Muscle layer of colon (tissue), 2 donors: ENCODE measurements around the gene ENPP4.
"Not testable (repeated sequence)": the region's sequence is repeated elsewhere in the genome, so short reads cannot be mapped to it uniquely, and the experiment has no call there.

Source experiments
- H3K27ac ChIP-seq: one replicate; pipeline ENCODE4 v1.7.0; 2013; ENCODE audit warnings: low read depth, mild to moderate bottlenecking, low read length, moderate library complexity
- H3K27me3 ChIP-seq, 2 donors: one replicate each; pipeline ENCODE4 v1.7.0; 2013; ENCODE audit warnings: low read length in 2 of 2, mild to moderate bottlenecking in 2 of 2; ENCODE audit not compliant: insufficient read depth in 2 of 2, control insufficient read depth in 1 of 2
- H3K36me3 ChIP-seq: one replicate; pipeline ENCODE4 v1.7.0; 2013; ENCODE audit warnings: mild to moderate bottlenecking, low read length; ENCODE audit not compliant: insufficient read depth
- H3K4me1 ChIP-seq: one replicate; pipeline ENCODE4 v1.7.0; 2013; ENCODE audit warnings: mild to moderate bottlenecking, low read length; ENCODE audit not compliant: insufficient read depth
- H3K4me3 ChIP-seq, 2 donors: one replicate each; pipeline ENCODE4 v1.7.0; 2013; ENCODE audit warnings: low read length in 2 of 2, low read depth in 1 of 2, mild to moderate bottlenecking in 1 of 2, moderate library complexity in 1 of 2
- H3K9ac ChIP-seq: one replicate; pipeline ENCODE4 v1.7.0; 2013; ENCODE audit warnings: low read length
- H3K9me3 ChIP-seq: one replicate; pipeline ENCODE4 v1.7.0; 2013; ENCODE audit warnings: mild to moderate bottlenecking, low read length
- donor health status: abdominal sarcoma.
- donor health status: Adenocarcinoma of cecum.

The ENPP4 gene, protein sequence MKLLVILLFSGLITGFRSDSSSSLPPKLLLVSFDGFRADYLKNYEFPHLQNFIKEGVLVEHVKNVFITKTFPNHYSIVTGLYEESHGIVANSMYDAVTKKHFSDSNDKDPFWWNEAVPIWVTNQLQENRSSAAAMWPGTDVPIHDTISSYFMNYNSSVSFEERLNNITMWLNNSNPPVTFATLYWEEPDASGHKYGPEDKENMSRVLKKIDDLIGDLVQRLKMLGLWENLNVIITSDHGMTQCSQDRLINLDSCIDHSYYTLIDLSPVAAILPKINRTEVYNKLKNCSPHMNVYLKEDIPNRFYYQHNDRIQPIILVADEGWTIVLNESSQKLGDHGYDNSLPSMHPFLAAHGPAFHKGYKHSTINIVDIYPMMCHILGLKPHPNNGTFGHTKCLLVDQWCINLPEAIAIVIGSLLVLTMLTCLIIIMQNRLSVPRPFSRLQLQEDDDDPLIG

DNA sequence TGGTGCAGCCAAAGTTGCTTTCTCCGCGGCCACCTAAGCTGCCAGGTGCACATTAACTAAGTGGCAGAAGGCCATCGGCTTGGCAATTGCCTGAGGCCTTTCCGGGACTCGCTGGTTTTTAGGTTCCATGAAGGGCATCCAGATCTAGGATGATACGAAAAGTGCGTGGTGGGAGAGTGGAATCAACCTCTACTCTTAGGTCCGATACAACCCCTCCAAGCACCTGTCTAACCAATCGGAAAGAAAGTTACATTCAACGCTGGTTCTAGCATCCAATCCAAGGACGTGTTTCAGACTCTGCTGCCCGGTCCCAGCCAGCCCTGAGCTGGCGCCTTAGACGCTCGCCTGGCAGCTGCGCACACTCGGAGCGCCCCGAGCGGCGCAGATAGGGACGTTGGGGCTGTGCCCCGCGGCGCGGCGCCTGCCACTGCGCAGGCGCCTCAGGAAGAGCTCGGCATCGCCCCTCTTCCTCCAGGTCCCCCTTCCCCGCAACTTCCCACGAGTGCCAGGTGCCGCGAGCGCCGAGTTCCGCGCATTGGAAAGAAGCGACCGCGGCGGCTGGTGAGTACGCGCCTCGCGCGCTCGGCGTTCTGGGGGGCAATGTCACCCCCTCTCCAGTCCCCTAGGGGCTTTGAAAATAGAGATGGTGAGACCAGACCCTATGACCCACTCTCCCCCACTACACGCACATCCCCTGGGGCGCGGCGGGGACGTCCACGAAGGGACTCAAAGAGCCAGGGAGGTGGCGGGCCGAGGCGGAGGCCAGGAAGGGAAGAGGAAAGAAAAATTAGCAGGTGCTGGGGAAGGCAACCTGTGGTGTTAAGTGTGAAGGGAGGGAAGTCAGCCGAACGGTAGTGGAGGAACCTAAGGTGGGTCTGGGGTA is at the start of gene ENPP4:
ENPP4 (plus strand) TSS at position 361 of the 883 bp plus-strand sequence. CDS start 9,595 bp downstream, outside the sequence.
- Histone ChIP-seq H3K4me3 (peak within 1 kb of the TSS; percentile 83 to 100), H3K36me3 (no peaks in the 10 kb centered on the region), H3K9ac (peak within 1 kb of the TSS; percentile 93), H3K27me3 (no peaks in the 10 kb centered on the region), H3K27ac (peak within 1 kb of the TSS; percentile 79), H3K4me1 (peaks cover 10% of the 10 kb centered on the region), H3K9me3 (no peaks in the 10 kb centered on the region)

GRCh38 chr6:46080111-46080510 is 49.7 kb upstream of the ENPP4 start:
- Histone ChIP-seq H3K4me1 (no peaks in the 10 kb centered on the region), H3K36me3 (no peaks in the 10 kb centered on the region), H3K4me3 (no peak overlapping the region), H3K27me3 (no peaks in the 10 kb centered on the region), H3K9me3 (no peaks in the 10 kb centered on the region), H3K27ac (no peak overlapping the region), H3K9ac (no peak overlapping the region)

- H3K9ac ChIP-seq, H3K27me3 ChIP-seq, H3K9me3 ChIP-seq, H3K4me1 ChIP-seq, H3K4me3 ChIP-seq, H3K36me3 ChIP-seq, H3K27ac ChIP-seq: not testable (repeated sequence)
Observed at GRCh38 chr6:46085688-46086087, 44.1 kb upstream of the ENPP4 start.

GRCh38 chr6:46090115-46091079 is 39.4 kb upstream of the ENPP4 start:
- H3K4me1 ChIP-seq = no peaks in the 10 kb centered on the region
- no peak overlapping the region for H3K4me3 ChIP-seq
- no peaks in the 10 kb centered on the region for H3K9me3 ChIP-seq
- peaks cover 0 to 5% of the 10 kb centered on the region in 2 donors for H3K27me3 ChIP-seq
- H3K36me3 ChIP-seq = no peaks in the 10 kb centered on the region
- no peak overlapping the region for H3K9ac ChIP-seq
- H3K27ac ChIP-seq = no peak overlapping the region

DNA sequence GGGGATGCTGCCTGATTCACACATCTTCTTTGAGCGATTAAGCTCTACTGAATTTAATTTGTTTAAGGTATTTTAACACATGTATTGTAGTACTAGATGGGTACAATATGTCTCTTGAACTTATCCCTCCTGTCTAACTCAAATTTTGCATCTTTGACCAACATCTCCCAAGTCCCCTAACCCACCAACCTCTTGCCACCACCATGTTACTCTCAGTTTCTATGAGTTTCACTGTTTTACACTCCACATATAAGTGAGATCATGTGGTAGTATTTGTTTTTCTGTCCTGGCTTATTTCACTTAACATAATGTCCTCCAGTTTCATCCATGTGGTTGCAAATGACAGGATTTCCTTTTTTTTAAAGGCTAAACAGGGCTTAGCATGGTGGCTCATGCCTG is 38.7 kb upstream of the ENPP4 start:
- Histone ChIP-seq H3K4me1 (no peaks in the 10 kb centered on the region), H3K4me3 (no peak overlapping the region)

GRCh38 chr6:46095251-46095650 is 34.5 kb upstream of the ENPP4 start:
- no peaks in the 10 kb centered on the region for H3K9me3 ChIP-seq
- H3K9ac ChIP-seq = no peak overlapping the region
- no peak overlapping the region for H3K27ac ChIP-seq
- no peaks in the 10 kb centered on the region for H3K4me1 ChIP-seq
- H3K27me3 ChIP-seq = peaks cover 0 to 5% of the 10 kb centered on the region in 2 donors
- H3K4me3 ChIP-seq = no peak overlapping the region
- no peaks in the 10 kb centered on the region for H3K36me3 ChIP-seq

More for the DNA sequence above, 38.7 kb upstream of the ENPP4 start:
- no peak overlapping the region for H3K27ac ChIP-seq
- peaks cover 0 to 5% of the 10 kb centered on the region in 2 donors for H3K27me3 ChIP-seq
- H3K9ac ChIP-seq = no peak overlapping the region
- H3K9me3 ChIP-seq = no peaks in the 10 kb centered on the region
- no peaks in the 10 kb centered on the region for H3K36me3 ChIP-seq

DNA sequence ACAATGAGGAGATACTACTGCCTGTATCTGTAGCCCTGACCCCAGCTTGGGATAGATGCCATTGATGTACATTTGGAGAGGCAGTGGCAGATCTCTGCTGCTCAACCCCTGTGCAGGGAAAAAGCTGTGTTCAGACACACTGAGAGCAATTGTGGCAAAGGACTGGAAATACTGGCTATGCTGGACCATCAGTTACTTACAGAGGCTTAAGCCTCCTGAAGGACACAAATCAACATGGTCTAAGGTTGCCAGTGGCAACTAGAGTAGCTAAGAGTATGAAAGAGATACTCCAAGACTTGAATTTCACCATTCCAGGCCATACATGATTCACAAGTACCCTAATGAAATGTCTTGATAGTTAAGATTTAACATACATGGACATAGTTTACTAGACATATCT is 32.4 kb upstream of the ENPP4 start:
- Histone ChIP-seq H3K9ac (no peak overlapping the region), H3K4me3 (no peak overlapping the region), H3K27me3 (peaks cover 0 to 5% of the 10 kb centered on the region in 2 donors), H3K9me3 (no peaks in the 10 kb centered on the region), H3K36me3 (no peaks in the 10 kb centered on the region), H3K4me1 (no peaks in the 10 kb centered on the region), H3K27ac (no peak overlapping the region)

DNA sequence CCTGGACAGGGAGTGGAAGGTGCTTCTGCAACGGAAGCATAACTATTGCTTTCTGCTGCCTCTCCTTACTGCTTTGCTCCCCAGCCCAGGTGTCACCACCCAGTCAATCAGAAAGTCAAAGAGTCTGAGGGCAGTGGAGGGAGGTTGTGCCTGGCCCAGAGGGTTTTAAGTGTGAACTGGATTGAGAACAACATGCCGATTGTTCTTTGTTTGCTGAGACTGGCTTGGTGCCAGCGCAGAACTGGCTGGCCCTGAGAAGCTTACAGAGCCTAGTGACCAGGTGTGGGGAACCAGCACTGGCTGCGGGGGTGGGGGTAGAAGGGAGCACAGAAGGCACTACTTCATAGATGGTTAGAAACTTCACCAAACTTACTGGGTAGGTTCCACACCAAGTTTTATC is 31.1 kb upstream of the ENPP4 start:
- H3K27ac ChIP-seq = no peak overlapping the region
- no peak overlapping the region for H3K4me3 ChIP-seq

GRCh38 chr6:46099952-46100351 is 29.8 kb upstream of the ENPP4 start:
- H3K9me3 ChIP-seq = no peaks in the 10 kb centered on the region
- no peak overlapping the region for H3K27ac ChIP-seq
- no peaks in the 10 kb centered on the region for H3K36me3 ChIP-seq
- no peaks in the 10 kb centered on the region for H3K27me3 ChIP-seq
- no peak overlapping the region for H3K4me3 ChIP-seq
- H3K9ac ChIP-seq = no peak overlapping the region
- H3K4me1 ChIP-seq = no peaks in the 10 kb centered on the region

More for the DNA sequence above, 31.1 kb upstream of the ENPP4 start:
- no peaks in the 10 kb centered on the region for H3K4me1 ChIP-seq
- peaks cover 0 to 5% of the 10 kb centered on the region in 2 donors for H3K27me3 ChIP-seq
- no peak overlapping the region for H3K9ac ChIP-seq
- no peaks in the 10 kb centered on the region for H3K36me3 ChIP-seq
- H3K9me3 ChIP-seq = no peaks in the 10 kb centered on the region

GRCh38 chr6:46102123-46102522 is 27.7 kb upstream of the ENPP4 start:
- Histone ChIP-seq H3K27me3 (no peaks in the 10 kb centered on the region), H3K36me3 (no peaks in the 10 kb centered on the region), H3K9ac (no peak overlapping the region), H3K9me3 (no peaks in the 10 kb centered on the region), H3K4me3 (no peak overlapping the region), H3K27ac (no peak overlapping the region), H3K4me1 (no peaks in the 10 kb centered on the region)
